Activated effector memory CD4-positive, alpha-beta T cell treated with Interleukin-2 at 50 U/mL for 16 hours (primary cell): Measurements from ENCODE around the gene ARHGAP6.

Experiments used
- DNase-seq: peaks from one replicate; pipeline ENCODE4 v3.0.0-alpha.2; 2020

ARHGAP6 gene

DNA sequence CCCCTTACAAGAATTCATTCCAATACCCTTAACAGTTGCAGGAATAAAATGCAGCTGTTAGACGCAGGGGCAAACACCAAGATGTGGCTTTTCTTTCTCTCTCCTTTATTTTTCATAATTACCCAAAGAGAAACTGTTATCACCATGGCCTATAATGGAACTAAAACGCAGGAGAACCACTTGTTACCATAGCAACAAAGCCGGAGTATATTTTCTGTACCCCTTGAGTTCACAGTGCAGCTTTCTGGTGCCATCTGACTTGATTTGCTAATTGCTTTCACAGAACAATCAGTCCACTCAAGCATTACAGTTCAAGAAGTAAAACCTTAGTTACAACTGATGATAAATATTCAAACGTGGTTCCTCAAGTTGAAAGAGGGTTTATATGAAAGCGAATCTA, 214.6 kb downstream of the ARHGAP6 start:
- no peak for DNase-seq

DNA sequence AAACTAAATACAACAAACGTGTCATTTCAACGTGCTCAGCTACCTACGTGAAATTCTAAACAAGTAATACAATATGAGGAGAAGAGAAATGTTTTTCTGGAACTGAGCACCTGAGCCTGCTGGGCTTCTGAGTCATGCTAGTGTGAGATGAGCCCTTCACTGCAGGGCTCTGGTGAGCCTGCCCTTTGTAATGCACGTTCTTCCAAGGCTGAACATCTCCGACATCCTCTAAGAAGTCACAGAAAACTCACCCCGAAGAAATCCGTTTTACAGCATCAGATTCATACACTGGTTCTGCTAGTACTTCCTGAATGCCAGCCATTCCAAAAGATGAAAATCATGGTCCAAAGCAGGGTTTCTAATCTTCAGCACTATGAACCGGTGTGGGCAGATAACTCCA, 215.4 kb downstream of the ARHGAP6 start:
- DNase-seq: no peak

DNA sequence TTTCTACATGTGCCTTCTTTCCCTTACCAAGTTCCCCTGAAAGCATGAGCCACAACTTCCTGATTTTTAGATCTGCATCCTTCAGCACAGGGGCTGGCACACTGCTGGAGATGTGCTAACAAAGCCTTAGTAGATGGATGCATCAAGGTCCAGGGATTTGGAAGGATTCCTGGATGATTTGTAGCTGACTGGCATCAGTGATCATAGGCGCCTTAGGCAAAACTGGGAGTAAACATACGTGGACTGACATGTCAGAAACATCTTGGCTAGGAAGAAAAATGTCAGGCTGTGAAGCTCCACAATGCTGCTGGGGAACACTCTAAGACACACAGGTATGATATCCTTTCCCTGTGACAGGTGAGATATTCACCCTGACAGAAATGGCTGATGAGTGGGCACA, 216.1 kb downstream of the ARHGAP6 start:
- DNase-seq: no peak

DNA sequence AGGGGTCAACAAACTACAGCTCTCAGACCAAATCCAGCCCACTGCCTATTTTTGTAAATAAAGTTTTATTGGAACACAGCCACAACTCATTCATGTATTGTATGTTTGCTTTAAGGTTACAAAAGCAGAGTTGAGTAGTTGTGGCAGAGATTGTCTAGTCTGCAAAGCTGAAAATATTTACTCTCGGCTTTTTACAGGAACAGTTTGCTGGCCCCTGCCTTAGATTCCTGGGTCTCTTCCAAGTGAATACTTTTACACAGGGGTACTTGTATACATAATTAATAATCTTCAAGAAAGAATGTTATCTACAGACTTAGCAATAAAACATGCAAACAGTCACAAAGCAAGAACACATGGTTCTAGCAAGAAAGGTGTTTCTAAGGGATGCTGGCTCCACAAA, 218.3 kb downstream of the ARHGAP6 start:
- DNase-seq: no peak

DNA sequence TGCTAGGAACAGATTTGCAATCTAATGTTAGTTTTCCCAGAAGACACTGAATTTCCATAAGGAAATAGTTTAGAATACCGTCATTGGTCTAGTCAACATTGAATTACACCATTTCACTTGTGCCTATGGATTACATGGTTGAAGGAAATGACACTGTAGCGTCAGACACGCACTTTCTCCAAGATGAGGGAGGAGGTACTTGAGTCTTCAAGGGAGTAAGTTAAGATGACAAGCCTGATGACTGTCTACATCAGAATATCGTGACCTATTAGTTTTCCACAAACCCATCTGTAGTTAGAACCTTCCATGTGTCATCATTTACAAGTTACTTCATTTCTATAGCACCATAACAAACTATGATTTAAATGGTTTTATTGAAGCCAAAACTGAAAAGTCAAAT, 218.8 kb downstream of the ARHGAP6 start:
- DNase-seq: no peak

DNA sequence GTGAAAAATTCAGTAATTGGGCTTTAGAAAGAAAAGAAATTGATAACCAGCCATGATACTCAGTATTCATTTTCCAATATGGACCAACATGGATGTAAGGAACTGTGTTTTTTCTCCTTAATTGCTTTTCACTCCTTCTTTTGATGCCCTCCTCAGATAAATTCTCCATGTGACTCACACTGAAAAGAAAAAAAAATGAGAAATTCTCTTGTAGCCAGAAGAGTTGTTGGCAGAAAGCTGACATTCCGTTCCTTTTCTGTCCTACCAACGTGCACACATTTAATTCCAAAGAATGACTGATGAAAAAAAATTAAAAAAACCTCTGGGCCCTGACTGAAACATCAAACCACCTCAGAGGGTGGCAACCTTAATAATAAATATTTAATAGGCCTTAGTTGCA, 219.4 kb downstream of the ARHGAP6 start:
- no peak for DNase-seq

DNA sequence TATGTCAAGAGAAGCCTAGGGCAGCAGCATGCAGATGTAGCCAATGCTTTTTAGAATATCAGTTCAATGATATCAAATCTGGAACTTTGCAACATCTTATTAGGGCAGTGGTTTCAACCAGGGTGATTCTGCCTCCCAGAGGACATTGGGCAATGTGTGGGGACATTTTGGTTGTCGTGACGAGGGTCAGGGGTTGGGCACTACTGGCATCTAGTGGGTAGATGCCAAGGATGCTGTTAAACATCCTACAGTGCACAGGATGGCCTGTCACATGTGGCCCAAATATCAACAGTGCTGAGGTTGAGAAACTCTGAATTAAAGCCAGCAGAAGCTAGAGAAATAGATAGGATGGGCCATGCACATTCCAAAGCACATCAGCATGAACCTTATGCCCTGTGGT, 220.2 kb downstream of the ARHGAP6 start:
- no peak for DNase-seq

DNA sequence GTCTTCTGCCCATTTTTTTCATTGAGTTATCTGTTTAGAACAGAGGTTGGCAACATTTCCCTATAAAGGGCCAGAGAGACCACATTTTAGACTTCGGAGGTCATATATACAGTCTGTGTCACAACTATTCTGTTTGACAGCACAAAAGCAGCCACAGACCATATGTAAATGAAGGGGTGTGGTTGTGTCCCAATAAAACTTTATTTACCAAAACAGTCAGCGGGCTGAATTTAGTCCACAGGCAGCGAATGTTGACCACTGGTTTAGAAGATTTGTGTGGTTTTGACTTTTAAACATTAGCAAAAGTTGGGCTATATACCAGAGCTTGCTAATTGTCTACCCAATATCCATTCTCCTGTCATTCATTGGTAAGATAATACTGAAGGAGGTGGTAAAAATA, 221.7 kb downstream of the ARHGAP6 start:
- DNase-seq: no peak

DNA sequence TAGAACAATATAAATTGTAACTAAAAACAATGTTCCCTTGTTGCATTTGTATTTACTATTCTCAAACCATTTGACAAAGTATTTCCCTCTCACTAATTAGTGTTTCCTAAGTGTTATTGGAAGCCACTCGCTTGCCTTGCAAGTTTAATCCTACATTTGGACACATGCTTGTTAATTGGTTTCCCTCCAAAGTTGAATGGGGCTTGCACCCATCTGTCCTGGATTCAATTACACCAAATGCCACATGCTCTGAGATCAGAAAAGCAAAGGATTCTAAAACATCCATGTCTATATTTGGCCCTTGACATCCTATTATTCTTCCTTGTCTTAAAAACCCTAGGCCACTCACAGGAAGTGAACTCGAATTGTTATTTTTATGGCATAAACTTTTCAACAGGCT, 225.9 kb downstream of the ARHGAP6 start:
- DNase-seq: no peak

DNA sequence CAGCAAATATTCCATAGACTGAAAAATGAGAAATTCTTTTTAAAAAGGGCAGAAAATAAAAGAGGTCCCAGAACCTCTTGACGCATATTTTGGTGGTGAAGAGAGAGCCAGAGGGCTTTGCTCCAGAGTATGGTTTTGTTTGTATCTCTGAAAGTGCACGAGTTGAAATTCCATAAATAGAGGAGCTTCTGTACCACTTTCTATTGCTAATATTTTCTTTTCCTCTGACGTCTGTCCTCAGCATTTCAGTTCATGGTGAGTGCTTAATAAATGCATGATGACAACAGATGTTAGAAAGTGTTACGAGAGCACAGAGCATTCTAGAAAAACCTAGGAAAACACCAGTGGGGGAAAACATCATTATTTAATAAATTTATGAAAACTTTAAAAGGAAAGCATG, 227.0 kb downstream of the ARHGAP6 start:
- no peak for DNase-seq

DNA sequence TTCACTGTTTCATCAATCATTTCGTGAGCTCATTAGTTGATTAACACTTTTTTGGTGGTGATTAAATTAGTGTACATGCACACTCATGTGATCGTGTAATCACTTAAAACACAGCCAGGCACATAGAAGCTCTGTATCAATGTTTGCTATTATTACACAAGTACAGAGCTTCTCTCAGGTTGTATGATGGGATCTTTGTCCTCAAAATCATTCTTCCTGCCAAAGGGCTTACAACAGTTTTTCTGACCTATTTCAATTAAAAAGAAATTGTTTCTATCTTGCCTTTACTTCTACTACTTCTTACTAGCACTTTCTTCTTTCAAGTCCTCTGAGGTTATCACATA, 227.4 kb downstream of the ARHGAP6 start:
- no peak for DNase-seq

DNA sequence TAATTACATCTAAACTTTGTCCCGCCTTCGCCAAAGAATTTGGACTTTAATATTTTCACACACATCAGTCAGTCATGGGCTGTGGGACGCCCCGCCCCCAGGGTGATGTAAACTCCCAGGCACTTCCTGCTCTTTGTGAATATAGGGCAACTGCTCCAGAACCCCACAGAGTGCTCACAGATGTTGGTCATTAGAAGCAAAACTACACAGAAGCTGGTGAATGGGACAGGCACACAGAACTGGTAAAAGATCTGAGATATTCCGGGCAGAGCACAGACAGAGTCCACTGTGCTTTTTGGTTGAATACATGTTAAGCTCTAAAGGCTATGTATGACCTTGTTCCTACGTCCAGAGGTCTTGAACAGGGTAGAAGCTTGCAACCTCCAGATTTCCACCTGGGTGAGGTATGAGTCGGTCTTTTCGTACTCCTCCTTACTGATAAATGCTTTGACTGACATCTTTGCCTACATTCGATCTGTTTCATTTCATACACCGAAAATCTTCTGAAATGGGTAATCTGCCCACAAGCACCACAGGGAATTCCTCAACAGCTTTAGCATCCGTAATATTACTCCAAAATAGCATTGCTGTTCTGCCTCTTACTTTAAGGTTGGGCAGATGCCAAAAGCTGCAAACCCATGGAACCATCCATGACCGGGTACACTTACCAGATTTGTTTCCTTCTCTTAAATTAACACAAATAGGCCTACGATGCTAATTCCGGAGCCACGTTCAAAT, 227.9 kb downstream of the ARHGAP6 start:
- no peak for DNase-seq

DNA sequence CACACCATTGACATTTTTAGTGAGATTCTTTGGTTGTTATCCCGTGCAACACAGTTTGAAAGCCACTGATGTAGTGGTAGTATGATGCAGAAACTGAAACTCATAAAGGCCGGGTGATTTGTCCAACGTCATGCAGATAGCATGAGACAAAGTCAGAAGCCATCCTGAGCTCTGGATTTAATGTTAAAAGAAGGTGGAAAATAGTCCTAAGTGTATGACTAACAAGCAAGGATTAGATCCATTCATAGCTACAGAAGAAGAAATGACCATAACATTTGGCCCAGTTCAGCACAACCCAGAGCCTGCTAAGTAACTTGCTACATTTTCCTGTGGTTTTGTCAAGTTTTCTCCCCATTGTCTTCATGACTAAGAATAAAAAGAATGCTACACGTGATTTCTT, 230.2 kb downstream of the ARHGAP6 start:
- no peak for DNase-seq

DNA sequence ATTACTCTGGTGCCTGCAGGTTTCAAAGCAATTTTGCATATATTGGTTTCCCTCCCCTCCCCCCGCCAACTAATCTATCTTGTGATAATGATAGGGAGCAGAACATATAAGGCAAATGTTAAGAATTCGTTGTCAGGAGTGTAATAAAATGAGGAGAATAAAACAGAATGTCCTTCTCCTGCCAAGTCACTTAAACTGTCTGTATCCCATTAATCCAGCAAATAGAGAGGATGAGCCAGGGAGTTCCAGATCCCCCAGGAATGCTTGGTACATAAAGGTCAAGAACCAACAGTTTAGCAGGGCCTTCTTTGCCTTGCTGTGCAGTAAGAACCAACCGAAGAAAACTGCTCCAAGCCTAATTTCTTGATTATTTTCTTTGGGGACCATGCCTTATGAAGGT, 231.1 kb downstream of the ARHGAP6 start:
- DNase-seq: no peak

DNA sequence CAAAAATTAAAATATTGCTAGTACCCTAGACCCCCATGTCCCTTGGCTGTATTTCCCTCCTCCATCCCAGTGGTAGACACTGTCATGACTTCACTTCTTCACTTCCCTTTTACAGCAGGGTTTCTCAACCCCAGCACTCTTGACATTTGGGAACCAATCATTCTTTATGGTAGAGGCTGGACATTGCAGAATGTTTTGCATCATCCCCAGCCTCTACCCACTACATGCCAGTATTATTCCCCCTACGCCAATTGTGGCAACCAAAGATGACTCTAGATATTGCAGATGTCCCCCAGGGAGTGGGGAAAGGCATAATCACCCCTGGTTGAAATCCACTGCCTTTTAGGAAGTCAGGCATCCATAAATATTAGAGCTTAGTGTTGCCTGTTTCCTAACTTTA, 233.9 kb downstream of the ARHGAP6 start:
- DNase-seq: no peak

DNA sequence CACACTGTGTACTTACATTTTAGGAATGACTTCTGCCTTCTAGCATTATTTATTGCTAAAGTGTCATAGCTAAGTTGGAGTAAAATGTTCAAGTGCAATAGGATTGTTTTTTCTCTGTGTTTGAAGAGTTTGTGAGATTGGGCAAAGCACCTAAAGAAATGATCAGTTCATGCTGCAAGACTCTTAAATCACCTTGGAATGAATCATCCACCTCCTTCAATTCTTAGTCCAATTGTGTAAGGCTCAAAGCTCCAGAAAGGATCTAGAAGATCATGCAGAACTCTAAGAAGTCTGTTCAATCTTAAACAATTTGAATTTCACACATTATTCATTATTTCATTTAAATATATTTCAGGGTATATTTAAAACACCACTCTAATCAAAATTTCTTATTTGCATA, 235.4 kb downstream of the ARHGAP6 start:
- DNase-seq: no peak

DNA sequence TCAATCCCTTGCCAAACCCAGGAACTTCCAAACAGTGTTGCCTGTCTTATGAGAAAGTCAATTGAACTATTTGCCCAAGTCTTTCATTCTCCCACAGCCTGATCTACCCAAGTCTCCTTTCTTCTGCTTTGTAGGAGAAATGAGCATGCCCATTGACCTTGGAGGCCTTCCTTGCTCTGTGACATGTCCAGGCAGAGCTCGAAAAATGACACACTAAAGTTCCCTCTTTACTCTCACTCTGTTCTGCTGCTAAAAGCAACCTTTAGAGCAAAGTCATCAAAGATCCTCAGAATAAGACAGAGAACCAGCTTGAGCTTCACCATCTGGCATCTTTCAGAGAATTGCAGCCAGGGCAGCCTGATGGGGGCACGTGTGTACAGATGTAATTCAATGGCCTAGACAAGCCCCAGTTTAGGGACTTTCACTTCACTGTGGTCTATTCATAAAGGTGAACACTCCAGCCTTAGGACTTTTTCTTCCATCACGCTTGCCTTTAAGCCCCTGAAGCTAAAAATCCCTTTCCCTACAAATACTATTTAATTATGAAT, 236.1 kb downstream of the ARHGAP6 start:
- DNase-seq: no peak

DNA sequence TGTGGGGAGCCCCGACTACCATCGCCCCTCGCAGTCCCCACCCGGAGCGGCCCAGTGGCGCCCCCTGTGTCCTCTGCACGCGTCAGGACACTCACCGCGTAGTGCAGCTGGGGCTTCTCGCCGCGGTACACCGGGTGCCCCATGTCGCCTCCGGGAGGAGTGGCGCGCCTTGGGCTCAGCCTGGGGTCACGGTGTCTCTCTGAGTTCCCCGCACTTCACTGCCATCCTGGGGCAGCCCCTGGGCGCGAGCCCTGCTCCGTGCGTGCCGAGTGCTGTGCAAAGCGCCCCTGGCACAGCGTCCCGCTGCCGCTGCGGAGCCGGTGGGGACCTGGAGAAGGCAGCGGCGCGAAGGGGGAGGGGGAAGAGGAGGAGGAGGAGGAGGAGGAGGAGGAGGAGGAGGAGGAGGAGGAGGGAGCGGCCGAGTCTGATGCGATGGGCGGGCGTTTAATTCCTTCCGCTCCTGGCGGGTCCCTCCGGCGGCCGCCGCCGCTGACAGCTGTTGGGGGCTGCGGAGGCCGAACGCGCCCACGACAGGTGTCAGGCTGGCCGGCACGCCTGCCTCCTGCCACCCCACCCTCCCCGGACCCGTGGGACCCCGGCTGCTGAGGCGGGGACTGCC, 238.2 kb downstream of the ARHGAP6 start:
- DNase-seq: no peak

DNA sequence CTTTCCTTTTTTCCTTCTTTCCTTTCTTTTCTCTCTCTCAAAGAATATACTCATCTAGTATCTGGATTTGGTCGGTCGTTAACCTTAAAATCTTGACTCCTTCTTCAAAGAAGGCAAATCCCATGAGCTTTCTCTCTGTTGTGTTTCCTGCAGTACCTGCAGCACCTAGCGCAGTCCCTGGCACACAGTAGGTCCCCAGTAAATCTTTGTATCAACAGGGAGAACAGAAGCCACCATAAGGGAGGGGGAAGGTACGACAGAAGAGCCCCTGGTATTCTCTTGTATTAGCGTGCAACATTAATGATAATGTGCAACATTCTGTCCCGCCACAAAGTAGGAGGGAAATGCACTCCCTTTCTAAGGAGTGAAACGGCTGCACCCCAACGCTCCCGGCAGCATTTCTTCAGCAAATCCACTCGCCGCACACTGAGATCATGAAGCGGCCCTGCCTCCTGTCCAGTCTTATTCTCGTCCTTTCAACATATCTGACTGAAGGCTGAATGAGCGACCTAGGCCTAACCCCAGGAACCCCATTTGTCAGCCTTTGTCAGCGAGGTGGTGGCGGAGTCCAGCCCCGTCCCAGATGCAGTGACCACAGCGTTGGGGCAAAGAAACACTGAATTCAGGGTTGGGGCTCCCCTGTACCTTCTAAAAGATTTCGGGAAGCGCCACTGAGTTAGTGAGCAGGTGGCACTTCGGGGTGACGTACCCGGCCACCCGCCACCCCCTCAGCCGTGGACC, 238.8 kb downstream of the ARHGAP6 start:
- no peak for DNase-seq

DNA sequence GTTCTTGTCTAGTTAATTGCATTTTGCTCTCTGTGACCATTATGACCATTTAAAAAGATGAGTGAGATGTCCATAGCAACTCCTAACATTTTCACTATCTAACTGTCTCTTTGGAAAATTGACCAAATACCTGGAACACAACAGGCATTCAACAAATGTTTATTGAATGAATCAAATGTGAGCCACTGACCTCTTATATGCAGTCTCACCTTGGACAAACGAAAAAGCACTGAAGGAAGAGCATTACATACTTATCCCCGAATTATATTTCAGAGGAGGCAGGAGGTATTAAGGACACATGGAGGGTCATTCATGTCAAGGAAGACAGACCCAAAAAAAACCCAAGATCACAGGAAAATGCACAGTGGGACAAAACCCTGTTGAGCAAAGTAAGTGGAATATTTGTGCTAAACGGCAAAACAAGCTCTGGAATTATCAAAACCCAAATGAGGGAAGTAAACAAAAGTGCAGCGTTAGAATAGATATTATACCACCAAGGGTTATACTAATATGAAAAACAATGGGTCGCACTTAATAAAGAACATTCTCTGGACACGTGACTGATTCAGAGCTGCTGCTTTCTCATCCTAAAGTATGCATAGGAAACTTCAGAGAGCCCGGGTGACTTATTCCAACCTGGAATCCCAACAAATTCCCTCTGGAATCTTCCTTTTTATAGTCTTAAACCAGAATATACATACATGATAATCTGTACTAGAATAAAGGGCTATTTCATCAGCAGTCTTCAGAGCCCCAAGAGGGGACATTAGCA, 240.6 kb downstream of the ARHGAP6 start:
- no peak for DNase-seq

DNA sequence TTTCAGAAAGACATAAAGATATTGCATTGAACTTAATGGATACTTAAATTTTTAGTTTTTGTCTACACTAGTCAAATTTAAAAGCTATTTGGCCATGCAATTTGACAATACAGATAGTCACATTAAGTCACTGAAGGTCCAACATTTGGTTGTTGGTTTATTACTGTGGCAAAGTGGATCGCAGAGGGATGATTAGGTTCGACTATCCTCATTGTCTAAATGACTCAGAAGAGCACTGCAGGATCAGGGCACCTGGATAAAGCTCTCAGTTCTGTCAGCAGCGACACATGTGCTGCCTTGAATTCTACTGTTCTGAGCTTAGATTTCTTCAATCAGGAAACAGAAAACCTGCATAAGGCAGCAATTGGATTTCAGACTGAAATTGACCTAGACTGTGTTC, 241.8 kb downstream of the ARHGAP6 start:
- no peak for DNase-seq

DNA sequence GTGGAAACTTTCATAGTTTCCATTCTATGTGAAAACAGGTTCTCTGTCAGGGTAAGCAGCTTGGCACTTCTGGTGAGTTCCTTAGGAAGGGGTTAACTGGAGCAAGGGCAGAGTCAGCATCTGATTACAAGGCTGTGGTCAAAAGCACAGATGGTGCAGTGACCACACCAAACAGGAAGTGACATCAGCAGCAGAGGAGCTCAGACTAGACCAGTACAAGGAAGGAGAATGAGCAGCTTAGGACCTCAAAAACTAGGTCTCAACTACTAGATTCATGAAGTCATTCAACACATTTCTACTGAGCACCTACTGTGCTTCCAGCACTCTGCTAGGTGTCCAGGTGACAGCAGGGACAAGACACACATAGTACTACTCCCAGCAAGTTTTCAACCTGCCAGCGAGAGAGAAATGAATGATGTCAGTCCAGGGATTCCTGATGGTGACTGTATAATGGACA, 242.3 kb downstream of the ARHGAP6 start:
- DNase-seq: no peak

DNA sequence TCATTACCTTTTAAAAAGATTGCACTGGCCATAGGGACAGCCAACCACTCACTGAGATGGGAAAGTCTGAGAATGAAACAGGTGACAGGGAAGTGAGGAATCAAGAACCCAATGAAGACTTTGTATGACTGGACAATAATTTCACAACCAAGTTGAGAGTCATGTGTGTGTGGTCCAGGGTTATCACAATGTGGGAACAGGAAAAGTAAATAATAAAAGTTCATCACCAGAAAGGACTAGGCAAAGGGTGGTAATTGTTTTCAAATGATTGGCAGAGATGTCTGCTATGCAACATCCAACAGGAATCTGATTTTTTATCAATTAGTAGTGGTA, 243.2 kb downstream of the ARHGAP6 start:
- no peak for DNase-seq
